ENCODE results near the gene PIK3AP1. TPM values are rescaled to one million over a fixed set of nuclear protein-coding genes. Genes with fewer than 3 reads are reported as not detected.

PIK3AP1 gene
- total RNA-seq, 4 donors from 2014 or later = 3.1 to 15.5 (median 5.5) TPM

DNA sequence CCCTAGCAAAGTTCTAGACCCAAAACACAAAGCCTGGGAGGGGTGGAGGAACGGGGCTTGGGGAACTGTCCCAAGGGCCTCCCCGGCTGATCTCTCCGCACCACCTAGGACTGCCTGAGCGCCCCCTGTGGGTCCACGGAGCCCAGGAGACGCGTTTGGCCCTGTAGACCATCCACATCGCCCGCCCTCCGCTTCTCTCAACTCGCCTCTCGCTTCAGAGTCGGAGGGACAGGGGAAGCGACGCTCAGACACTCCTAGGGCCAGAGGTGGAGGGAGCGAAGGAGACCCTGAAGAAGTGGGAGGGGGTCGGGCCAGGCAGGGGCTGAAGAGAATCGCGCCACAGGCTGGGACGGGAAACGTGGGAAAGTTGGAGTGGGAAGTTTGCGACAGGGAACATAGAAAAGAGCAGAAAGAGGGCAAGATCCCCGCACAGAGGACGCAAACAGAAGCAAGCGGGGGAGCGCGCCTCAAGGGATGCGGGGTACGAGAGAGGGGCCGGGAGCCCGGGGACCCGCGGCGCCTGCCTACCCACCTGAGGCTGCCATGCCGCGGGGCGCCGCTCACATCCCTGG lies 378 bp downstream of the PIK3AP1 start:
- peak overlapping the region; percentile 38 to 62 for H3K4me3 ChIP-seq
- peak overlapping the region in 2 of 4 donors; percentile 57 to 64 for H3K27ac ChIP-seq
- no peaks in the 10 kb centered on the region for H3K9me3 ChIP-seq
- ATAC-seq = peak; percentile 53
- H3K36me3 ChIP-seq = no peaks in the 10 kb centered on the region
- H3K27me3 ChIP-seq = peaks cover 42% of the 10 kb centered on the region
- TF ChIP-seq CTCF (IDR thresholded peaks at IDR 0.05) = peak in 1 of 4 experiments; percentile 33
- TF ChIP-seq EP300 (IDR thresholded peaks at IDR 0.05) = no peak
- TF ChIP-seq POLR2AphosphoS5 (IDR thresholded peaks at IDR 0.05) = no peak
- no peak for TF ChIP-seq POLR2A (IDR thresholded peaks at IDR 0.05)
- H3K4me1 ChIP-seq = peaks cover 0 to 18% (median 10%) of the 10 kb centered on the region in 3 donors
- 3% methylated on average over 24 of the region's 38 CpGs; no CpG with 5 or more reads in 1 of the 2 donors for whole genome bisulfite sequencing, 2 donors (ENCODE audit: low coverage in 1 of 2)

DNA sequence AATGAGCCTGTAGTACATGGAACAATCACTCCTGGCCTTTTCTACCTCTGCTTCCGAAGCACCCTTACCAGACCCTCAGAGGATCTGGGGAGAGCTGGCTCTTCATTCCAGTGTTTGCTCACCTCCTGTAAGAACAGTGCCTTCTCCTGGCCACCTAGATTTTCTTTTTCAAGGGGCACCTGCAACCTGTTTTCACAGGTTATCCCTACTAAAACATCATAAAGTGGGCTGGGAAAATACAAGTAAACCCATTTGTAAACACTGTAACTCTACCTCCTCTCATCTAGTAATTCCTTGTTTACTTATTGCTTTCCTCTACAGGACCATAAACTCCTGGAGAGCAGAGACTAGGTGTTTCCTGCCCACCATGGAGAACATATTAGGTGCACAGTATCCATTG lies 1.1 kb downstream of the PIK3AP1 start:
- no peak for TF ChIP-seq POLR2AphosphoS5 (IDR thresholded peaks at IDR 0.05)
- TF ChIP-seq EP300 (IDR thresholded peaks at IDR 0.05) = no peak
- TF ChIP-seq CTCF (IDR thresholded peaks at IDR 0.05) = no peak
- no peak for TF ChIP-seq POLR2A (IDR thresholded peaks at IDR 0.05)
- Histone ChIP-seq H3K27me3 (peaks cover 38% of the 10 kb centered on the region), H3K27ac (no peak overlapping the region), H3K4me1 (peaks cover 0 to 18% (median 10%) of the 10 kb centered on the region in 3 donors), H3K9me3 (no peaks in the 10 kb centered on the region), H3K4me3 (peak overlapping the region in 1 of 2 donors; percentile 62), H3K36me3 (no peaks in the 10 kb centered on the region)
- WGBS, 2 donors (ENCODE audit: low coverage in 1 of 2) = 86 to 93% methylated on average over 1 of the region's 1 CpG
- ATAC-seq = no peak

- H3K27ac ChIP-seq = peak overlapping the region in 1 of 4 donors; percentile 31
- no peaks in the 10 kb centered on the region for H3K36me3 ChIP-seq
- peaks cover 0 to 18% (median 10%) of the 10 kb centered on the region in 3 donors for H3K4me1 ChIP-seq
- TF ChIP-seq EP300 (IDR thresholded peaks at IDR 0.05) (no peak), POLR2A (IDR thresholded peaks at IDR 0.05) (no peak), POLR2AphosphoS5 (IDR thresholded peaks at IDR 0.05) (no peak), CTCF (IDR thresholded peaks at IDR 0.05) (no peak)
- no peaks in the 10 kb centered on the region for H3K9me3 ChIP-seq
- no peak for ATAC-seq
- H3K4me3 ChIP-seq = no peak overlapping the region
- WGBS, 2 donors (ENCODE audit: low coverage in 1 of 2) = 88 to 92% methylated on average over 4 to 9 of the region's 12 CpGs
- peaks cover 31% of the 10 kb centered on the region for H3K27me3 ChIP-seq
These were observed 1.9 kb downstream of the PIK3AP1 start for GRCh38 chr10:96718304-96718990.

- no peak overlapping the region for H3K27ac ChIP-seq
- TF ChIP-seq EP300 (IDR thresholded peaks at IDR 0.05) (no peak), POLR2A (IDR thresholded peaks at IDR 0.05) (no peak), CTCF (IDR thresholded peaks at IDR 0.05) (no peak)
- WGBS, 2 donors (ENCODE audit: low coverage in 1 of 2) = 67 to 92% methylated on average over 1 of the region's 1 CpG
These were observed 3.9 kb downstream of the PIK3AP1 start for GRCh38 chr10:96716390-96716789.

More at GRCh38 chr10:96716390-96716789, 3.9 kb downstream of the PIK3AP1 start:
- Histone ChIP-seq H3K4me3 (no peak overlapping the region), H3K27me3 (peaks cover 17% of the 10 kb centered on the region), H3K36me3 (no peaks in the 10 kb centered on the region), H3K4me1 (peaks cover 0 to 18% (median 10%) of the 10 kb centered on the region in 3 donors), H3K9me3 (no peaks in the 10 kb centered on the region)
- no peak for ATAC-seq

Data from gastroesophageal sphincter (tissue), 4 donors.